Measurements from ENCODE around the gene KRT77. TPM values are rescaled to one million over a fixed set of nuclear protein-coding genes. Genes with fewer than 3 reads are reported as not detected.
A peak's percentile ranks its signal among the peaks of the same experiment; 100 is the strongest.

KRT77 gene
- total RNA-seq, 6 donors from 2014 or later, result not detected

DNA sequence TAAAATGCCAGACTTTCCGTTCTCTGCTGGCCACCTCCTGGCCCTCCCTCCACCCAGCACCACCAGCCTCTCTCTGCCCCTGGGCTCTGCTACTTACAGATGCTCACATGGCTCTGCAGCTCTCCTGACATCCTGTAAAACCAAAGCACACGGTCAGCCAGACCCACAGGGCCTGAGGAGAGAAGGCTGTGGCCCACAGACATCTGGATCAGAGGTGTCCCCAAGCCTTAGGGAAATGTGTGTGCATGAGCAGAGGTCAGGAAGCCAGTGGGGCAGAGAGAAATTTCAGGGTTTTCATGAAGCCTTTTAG lies 11.5 kb downstream of the KRT77 start:
- peaks cover 5 to 13% (median 8%) of the 10 kb centered on the region in 4 donors for H3K4me1 ChIP-seq
- no peak overlapping the region for H3K27ac ChIP-seq
- H3K4me3 ChIP-seq, result no peak overlapping the region
- peaks cover 0 to 11% (median 5%) of the 10 kb centered on the region in 4 donors for H3K27me3 ChIP-seq
- WGBS, 2 donors, result 39 to 64% methylated on average over 2 of the region's 2 CpGs
- no peaks in the 10 kb centered on the region for H3K36me3 ChIP-seq
- DNase-seq, result no peak
- no peak for ATAC-seq (ENCODE audit: low FRiP score in 2 of 2)
- no peaks in the 10 kb centered on the region for H3K9me3 ChIP-seq
- TF ChIP-seq CTCF (IDR thresholded peaks at IDR 0.05), result no peak
- no peak for TF ChIP-seq EP300 (IDR thresholded peaks at IDR 0.05)
- TF ChIP-seq POLR2A (IDR thresholded peaks at IDR 0.05), result no peak
- no peak for TF ChIP-seq POLR2AphosphoS5 (IDR thresholded peaks at IDR 0.05)

DNA sequence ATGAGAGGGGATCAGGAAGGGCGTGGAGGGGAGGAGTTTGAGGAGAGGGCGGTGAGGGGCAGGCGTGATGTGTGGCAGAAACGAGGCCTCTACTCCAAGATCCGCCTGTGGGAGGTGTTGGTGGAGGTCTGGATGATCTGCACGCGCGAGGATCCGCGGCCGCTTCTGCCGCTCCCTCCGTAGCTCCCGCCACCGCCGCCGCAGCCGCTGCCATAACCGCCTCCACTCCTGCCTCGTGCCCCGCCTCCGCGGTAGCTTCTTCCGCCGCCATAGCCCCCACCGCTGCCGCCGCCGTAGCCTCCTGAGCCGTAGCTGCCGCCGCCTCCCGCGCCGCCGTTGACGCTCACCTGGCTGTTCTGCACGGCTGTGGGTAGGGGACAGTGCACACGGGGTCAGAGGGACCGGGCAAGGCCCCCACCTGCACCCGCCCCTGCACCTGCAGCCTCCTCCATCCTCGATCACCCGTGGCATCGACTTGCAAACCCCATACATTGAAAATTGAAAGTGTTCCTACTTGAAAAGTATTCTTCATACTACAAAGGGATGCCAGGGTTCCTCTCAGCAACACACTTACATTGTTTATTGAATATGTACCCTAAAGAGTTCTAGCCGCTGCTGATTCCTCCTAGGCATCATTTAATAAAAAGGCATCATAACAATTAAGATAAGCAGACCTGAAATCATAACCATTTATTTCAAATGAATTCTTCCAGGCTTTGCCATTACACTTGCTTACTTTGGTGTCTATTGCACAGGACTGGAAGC lies 12.1 kb downstream of the KRT77 start:
- no peaks in the 10 kb centered on the region for H3K36me3 ChIP-seq
- peaks cover 5 to 13% (median 8%) of the 10 kb centered on the region in 4 donors for H3K4me1 ChIP-seq
- ATAC-seq (ENCODE audit: low FRiP score in 2 of 2), result peak in 1 of 2 donors; percentile 30
- peaks cover 0 to 11% (median 5%) of the 10 kb centered on the region in 4 donors for H3K27me3 ChIP-seq
- TF ChIP-seq CTCF (IDR thresholded peaks at IDR 0.05) (no peak), POLR2AphosphoS5 (IDR thresholded peaks at IDR 0.05) (no peak), POLR2A (IDR thresholded peaks at IDR 0.05) (no peak)
- peak overlapping the region in 3 of 4 donors; percentile 22 to 36 (median 26) for H3K4me3 ChIP-seq
- DNase-seq, result peak in 1 of 2 donors; percentile 89
- H3K9me3 ChIP-seq, result no peaks in the 10 kb centered on the region
- no peak overlapping the region for H3K27ac ChIP-seq
- 3 to 15% methylated on average over 9 to 45 of the region's 45 CpGs for WGBS, 2 donors

- ATAC-seq (ENCODE audit: low FRiP score in 2 of 2) (no peak), DNase-seq (no peak)
- Histone ChIP-seq H3K36me3 (no peaks in the 10 kb centered on the region), H3K4me1 (peaks cover 5 to 13% (median 8%) of the 10 kb centered on the region in 4 donors), H3K4me3 (peak overlapping the region in 3 of 4 donors; percentile 22 to 36 (median 26)), H3K27ac (no peak overlapping the region), H3K9me3 (no peaks in the 10 kb centered on the region), H3K27me3 (peaks cover 0 to 11% (median 5%) of the 10 kb centered on the region in 4 donors)
- TF ChIP-seq POLR2A (IDR thresholded peaks at IDR 0.05), result no peak
- TF ChIP-seq EP300 (IDR thresholded peaks at IDR 0.05), result no peak
- no peak for TF ChIP-seq CTCF (IDR thresholded peaks at IDR 0.05)
- no peak for TF ChIP-seq POLR2AphosphoS5 (IDR thresholded peaks at IDR 0.05)
- WGBS, 2 donors, result 52 to 72% methylated on average over 7 to 8 of the region's 8 CpGs
Measured at GRCh38 chr12:52690351-52691075, 12.8 kb downstream of the KRT77 start.

DNA sequence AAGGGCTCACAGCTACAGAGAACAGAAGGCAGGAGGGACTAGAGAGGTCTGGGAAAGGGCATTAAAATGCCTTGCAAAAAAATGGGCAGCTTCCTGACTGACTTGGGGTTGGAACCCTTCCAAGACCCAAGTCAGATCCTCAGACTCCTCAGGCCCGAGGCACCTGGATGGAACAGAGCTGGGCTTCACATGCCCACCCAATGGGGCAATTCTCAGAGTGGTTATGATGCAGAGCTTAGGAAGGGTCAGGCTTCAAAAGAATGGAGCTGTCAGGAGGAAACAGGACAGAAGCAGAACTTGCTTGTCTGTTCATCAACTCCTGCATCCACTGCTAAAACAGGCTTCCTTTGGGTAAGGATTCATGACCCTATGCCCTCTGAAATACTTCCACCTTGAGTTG lies 13.4 kb downstream of the KRT77 start:
- Histone ChIP-seq H3K27ac (no peak overlapping the region), H3K36me3 (no peaks in the 10 kb centered on the region), H3K27me3 (peaks cover 0 to 11% (median 5%) of the 10 kb centered on the region in 4 donors), H3K4me3 (no peak overlapping the region), H3K9me3 (no peaks in the 10 kb centered on the region), H3K4me1 (peaks cover 5 to 13% (median 8%) of the 10 kb centered on the region in 4 donors)
- DNase-seq, result no peak
- 54% methylated on average over 1 of the region's 1 CpG; no CpG with 5 or more reads in 1 of the 2 donors for WGBS, 2 donors
- TF ChIP-seq EP300 (IDR thresholded peaks at IDR 0.05), result no peak
- no peak for TF ChIP-seq CTCF (IDR thresholded peaks at IDR 0.05)
- TF ChIP-seq POLR2A (IDR thresholded peaks at IDR 0.05), result no peak
- TF ChIP-seq POLR2AphosphoS5 (IDR thresholded peaks at IDR 0.05), result no peak
- no peak for ATAC-seq (ENCODE audit: low FRiP score in 2 of 2)
